GM12892 (cell line): ENCODE measurements around the gene LMBRD2.

ENCODE experiments used
- POLR2A ChIP-seq: IDR thresholded peaks from 2 replicates; pipeline ENCODE4 v1.6.1; 2011; ENCODE audit warnings: low read depth, low read length, control low read depth
- POLR2AphosphoS5 ChIP-seq: IDR thresholded peaks from 2 replicates; pipeline ENCODE4 v1.6.1; 2011; ENCODE audit warnings: low read depth, low read length, control low read depth

DNA sequence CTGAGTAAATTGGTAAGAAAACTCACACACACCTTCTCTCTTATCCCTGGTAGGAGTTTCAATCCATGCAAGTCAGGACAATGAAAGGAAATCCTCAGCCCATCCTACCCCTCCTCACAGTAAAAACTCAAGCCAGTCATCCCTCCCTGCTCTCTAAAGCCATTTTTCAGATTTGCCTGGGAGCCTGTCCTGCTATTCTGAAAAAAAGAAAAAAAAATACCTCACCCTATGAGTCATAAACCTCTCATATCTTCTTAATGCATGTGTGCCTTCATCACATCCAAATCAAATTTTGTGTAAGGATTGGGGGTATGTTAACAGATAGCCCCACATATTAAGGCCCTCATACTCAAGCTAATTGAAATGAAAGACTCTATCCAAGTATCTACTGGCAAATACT lies 99.1 kb downstream of the LMBRD2 start:
- no peak for TF ChIP-seq POLR2A
- TF ChIP-seq POLR2AphosphoS5 = no peak
